Measurements from ENCODE around the gene ENO4.

ENO4 gene

GRCh38 chr10:116919164-116919563 lies 69.9 kb downstream of the ENO4 start:
- DNase-seq = no peak

GRCh38 chr10:116919706-116920105 lies 70.4 kb downstream of the ENO4 start:
- no peak for DNase-seq

- no peak for DNase-seq
Observed at GRCh38 chr10:116925056-116925455, 75.8 kb downstream of the ENO4 start.

GRCh38 chr10:116926426-116926825 lies 77.1 kb downstream of the ENO4 start:
- DNase-seq = no peak

GRCh38 chr10:116931806-116932205 lies 82.5 kb downstream of the ENO4 start:
- DNase-seq = no peak
